ENCODE results near the gene HPDL.
"Not testable (repeated sequence)": the region's sequence is repeated elsewhere in the genome, so short reads cannot be mapped to it uniquely, and the experiment has no call there.

Gene HPDL

DNA sequence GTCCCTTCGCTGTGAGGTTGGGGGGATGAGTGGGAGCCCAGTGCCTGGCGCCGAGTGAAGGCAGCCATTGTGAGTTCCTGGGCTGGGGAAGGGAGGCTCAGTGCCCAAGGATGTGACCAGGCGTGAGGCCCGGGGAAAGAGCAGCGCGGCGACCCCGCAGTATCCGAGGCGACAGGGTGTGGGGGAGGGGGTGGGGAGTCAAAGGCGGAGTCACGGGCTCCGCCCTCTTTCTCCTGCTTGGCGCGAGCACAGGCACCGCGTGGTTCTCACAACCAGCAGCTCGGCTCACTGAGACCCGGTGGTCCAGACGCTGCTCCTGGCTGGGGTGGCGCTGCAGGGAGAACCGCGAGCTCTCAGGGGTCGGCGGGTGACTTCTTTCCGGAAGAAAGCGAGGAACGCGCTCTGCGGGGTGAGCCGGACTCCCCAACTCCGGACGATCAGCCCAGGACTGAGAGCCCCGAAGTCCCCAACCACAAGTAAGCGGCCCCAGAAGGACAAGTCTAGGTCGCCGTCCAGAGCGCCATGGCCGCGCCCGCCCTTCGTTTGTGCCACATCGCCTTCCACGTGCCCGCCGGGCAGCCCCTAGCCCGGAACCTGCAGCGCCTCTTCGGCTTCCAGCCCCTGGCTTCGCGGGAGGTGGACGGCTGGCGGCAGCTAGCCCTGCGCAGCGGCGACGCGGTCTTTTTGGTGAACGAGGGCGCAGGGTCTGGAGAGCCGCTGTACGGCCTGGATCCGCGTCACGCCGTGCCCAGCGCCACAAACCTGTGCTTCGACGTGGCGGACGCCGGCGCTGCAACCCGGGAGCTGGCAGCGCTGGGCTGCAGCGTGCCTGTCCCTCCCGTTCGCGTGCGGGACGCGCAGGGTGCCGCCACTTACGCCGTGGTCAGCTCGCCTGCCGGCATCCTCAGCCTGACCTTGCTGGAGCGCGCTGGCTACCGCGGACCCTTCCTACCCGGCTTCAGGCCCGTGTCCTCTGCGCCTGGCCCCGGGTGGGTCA lies at the start of gene HPDL:
Gene HPDL, plus strand, starts transcription at position 269 of the 997 bp plus-strand sequence. Its CDS starts 254 bp downstream, at position 523.
- peak in 1 of 2 donors; percentile 33 for DNase-seq (ENCODE audit: low read depth in 1 of 2, low spot score in 1 of 2)

DNA sequence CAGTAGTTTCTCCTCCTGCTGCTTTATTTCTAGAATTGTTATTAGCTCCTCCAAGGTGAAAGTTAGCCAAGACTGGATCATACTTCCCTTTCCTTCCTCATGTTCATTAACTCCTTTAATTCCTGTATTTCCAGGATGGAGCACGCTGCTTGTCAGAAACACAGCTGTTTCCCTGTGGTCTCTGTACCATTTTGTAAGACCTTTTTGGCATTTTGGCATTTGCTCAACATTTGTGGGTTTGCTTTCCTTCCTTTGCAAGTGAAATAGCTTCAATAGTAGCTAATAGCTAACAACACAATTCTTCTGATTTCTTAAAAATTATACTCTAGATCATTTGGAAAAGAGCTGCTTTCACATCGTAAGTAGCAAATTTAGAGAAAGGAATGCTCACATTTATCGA lies 44.3 kb upstream of the HPDL start:
- no peak for DNase-seq (ENCODE audit: low read depth in 1 of 2, low spot score in 1 of 2)

DNA sequence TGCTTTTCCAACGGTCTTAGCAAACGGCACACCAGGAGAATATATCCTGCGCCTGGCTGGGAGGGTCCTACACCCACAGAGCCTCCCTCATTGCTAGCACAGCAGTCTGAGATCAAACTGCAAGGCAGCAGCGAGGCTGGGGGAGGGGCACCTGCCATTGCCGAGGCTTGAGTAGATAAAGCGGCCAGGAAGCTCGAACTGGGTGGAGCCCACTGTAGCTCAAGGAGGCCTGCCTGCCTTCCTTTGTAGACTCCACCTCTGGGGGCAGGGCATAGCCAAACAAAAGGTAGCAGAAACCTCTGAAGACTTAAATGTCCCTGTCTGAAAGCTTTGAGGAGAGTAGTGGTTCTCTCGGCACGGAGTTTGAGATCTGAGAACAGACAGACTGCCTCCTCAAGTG lies 41.8 kb upstream of the HPDL start:
- not testable (repeated sequence) for DNase-seq (ENCODE audit: low read depth in 1 of 2, low spot score in 1 of 2)

GRCh38 chr1:45286521-45286920 lies 40.2 kb upstream of the HPDL start:
- not testable (repeated sequence) for DNase-seq (ENCODE audit: low read depth in 1 of 2, low spot score in 1 of 2)

GRCh38 chr1:45291002-45291401 lies 35.7 kb upstream of the HPDL start:
- not testable (repeated sequence) for DNase-seq (ENCODE audit: low read depth in 1 of 2, low spot score in 1 of 2)

GRCh38 chr1:45291716-45292115 lies 35.0 kb upstream of the HPDL start:
- no peak for DNase-seq (ENCODE audit: low read depth in 1 of 2, low spot score in 1 of 2)

DNA sequence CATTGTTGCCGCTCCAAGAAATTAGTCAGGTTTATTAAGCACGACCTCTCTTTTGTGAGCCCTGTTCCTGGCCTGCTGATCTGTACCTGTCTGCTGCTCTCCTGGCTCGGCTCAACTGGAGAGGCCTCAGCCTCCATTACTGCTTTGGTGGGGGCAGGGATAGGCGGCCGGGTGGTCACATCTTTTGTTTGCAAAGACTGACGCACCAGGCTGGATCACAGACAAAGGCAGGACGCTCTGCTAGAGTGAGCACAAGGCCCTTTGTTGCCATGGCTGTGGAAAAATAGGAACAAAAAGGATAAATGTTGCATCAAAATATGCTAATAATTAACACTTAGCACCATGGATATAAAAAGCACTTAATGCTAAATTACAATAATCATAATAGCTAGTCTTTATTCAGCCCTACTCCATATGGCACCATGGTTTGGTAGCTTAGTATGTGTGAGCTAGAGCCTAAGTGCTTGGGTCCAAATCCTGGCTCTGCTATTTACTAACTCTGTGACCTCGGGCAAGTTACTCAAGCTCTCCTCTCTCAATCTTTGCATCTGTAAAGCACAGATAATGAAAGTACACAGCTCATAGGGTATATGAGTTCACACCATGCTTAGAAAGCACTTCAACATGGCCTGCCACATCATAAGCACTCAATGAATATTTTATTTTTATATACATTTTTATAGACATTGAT lies 28.9 kb upstream of the HPDL start:
- DNase-seq (ENCODE audit: low read depth in 1 of 2, low spot score in 1 of 2), result no peak

DNA sequence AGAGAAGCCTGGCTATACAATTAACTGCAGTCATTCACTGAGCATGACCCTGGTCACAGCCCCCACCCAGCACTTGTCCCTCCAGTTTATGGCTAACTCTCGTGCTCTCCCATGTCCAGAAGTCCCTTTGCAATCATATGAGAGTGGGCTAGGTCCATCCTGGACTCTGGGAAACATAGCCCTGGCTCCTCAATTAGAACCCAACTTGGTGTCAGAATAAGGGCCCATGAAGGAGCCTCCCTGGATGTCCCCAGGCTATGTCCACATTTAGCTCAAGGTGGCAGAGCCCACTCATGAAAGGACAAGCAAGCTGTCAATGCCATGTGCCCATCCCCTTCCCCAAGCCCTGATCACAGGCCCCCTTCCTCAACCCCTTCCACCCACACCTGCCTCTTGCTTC lies 27.4 kb upstream of the HPDL start:
- DNase-seq (ENCODE audit: low read depth in 1 of 2, low spot score in 1 of 2), result no peak

GRCh38 chr1:45299981-45300668 lies 26.6 kb upstream of the HPDL start:
- no peak for DNase-seq (ENCODE audit: low read depth in 1 of 2, low spot score in 1 of 2)

DNA sequence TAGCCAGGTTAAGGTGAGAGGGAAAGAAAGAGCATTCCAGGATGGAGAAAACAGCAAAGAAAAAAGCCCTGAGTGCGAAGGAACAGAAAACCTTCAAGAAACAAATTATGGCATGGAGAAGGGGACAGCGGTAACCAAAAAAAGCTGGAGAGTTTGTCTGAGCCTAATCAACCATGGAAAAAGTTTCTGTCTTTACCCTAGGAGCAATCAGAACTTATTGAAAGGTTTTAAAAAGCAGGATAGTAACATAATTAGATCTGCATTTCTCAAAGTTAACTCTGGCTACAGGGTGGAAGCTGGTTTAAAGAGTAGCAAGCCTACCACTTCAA lies 26.1 kb upstream of the HPDL start:
- no peak for DNase-seq (ENCODE audit: low read depth in 1 of 2, low spot score in 1 of 2)

GRCh38 chr1:45302505-45303150 lies 24.1 kb upstream of the HPDL start:
- no peak for DNase-seq (ENCODE audit: low read depth in 1 of 2, low spot score in 1 of 2)

- DNase-seq (ENCODE audit: low read depth in 1 of 2, low spot score in 1 of 2), result peak; percentile 97 to 98
Measured at GRCh38 chr1:45303520-45304310, 23.0 kb upstream of the HPDL start.

GRCh38 chr1:45304311-45305081 lies 22.2 kb upstream of the HPDL start:
- no peak for DNase-seq (ENCODE audit: low read depth in 1 of 2, low spot score in 1 of 2)

GRCh38 chr1:45305231-45305630 lies 21.5 kb upstream of the HPDL start:
- no peak for DNase-seq (ENCODE audit: low read depth in 1 of 2, low spot score in 1 of 2)

GRCh38 chr1:45306319-45306718 lies 20.4 kb upstream of the HPDL start:
- no peak for DNase-seq (ENCODE audit: low read depth in 1 of 2, low spot score in 1 of 2)

- no peak for DNase-seq (ENCODE audit: low read depth in 1 of 2, low spot score in 1 of 2)
Measured at GRCh38 chr1:45306905-45307304, 19.8 kb upstream of the HPDL start.

GRCh38 chr1:45314266-45314665 lies 12.4 kb upstream of the HPDL start:
- DNase-seq (ENCODE audit: low read depth in 1 of 2, low spot score in 1 of 2), result no peak

- no peak for DNase-seq (ENCODE audit: low read depth in 1 of 2, low spot score in 1 of 2)
Measured at GRCh38 chr1:45317166-45317565, 9.5 kb upstream of the HPDL start.

GRCh38 chr1:45319761-45320160 lies 6.9 kb upstream of the HPDL start:
- DNase-seq (ENCODE audit: low read depth in 1 of 2, low spot score in 1 of 2), result no peak

DNA sequence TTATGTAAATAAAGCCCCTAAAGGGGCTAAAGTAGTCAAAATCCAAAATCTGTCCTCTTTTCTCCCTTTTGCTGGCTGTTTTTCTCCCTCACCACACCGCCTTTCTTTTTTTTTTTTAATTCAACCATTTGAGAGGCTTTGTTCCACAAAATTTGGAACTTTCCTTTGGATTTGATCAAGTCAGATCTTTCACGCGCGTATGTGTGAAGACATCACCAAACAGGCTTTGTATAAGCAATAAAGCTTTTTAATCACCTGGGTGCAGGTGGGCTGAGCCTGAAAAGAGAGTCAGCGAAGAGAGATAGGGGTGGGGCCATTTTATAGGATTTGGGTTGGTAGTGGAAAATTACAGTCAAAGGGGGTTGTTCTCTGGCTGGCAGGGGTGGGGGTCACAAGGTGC lies 5.3 kb upstream of the HPDL start:
- no peak for DNase-seq (ENCODE audit: low read depth in 1 of 2, low spot score in 1 of 2)
